HG02642 (cell line): Measurements from ENCODE around the gene FBXW4.

Source experiments
- ATAC-seq: cut with Tn5 transposase; IDR thresholded peaks from one replicate; pipeline ENCODE4 v1.9.1; 2021; ENCODE audit warnings: mild to moderate bottlenecking; ENCODE audit not compliant: unreplicated experiment, poor library complexity

The FBXW4 gene

DNA sequence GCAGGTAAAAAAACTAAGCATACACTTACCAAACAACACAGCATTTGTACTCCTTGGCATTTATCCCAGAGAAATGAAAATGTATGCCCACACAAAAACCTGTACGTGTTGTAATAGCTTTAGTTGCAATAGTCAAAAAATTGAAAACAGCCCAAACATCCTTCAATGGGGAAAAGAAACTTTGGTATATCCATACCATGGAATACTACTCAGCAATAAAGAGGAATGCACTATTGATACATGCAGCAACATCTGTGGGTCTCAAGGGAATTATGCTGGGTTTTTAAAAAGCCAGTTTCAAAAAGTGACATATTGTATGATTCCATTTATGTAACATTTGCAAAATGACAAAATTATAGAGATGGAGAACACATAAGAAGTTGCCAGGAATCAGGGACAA lies 71.4 kb downstream of the FBXW4 start:
- ATAC-seq: no peak

DNA sequence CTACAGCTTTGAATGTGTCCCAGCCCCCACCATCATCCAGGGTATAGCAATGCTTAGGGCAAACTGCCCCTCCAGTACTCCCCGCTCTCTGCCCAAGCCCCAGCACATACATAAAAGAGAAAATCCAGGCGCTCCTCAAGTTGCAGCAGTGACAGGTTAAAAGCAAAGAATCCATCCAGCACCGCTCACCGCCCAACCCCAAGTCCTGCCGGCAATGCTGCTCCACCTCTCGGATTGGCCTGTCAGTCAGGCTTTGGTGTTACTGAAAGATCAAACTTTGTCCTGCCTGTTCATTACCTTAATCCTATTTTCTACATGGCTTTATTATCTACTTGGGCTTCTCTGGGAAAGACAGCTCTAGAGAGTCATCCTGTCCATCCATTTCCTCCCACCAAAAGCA lies 75.0 kb downstream of the FBXW4 start:
- no peak for ATAC-seq

DNA sequence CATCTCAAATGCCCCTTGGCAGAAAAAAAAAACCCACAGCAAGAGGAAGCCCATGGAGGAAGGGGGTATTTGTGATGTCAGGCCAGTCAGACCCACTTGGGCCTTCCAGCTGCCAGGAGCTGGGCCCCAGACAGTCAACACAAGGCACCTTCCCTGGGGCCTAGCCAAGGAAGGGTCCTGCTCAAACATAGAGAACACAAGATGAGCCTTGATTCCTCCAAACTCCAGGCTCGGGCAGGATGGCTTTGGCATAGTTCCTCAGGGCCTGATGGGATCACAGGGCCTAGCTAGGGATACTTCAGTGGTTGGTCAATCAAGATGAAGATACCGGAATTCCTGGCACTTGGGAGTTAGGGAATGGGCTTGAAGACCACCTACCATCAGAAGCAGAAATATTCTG lies 76.1 kb downstream of the FBXW4 start:
- ATAC-seq: no peak

DNA sequence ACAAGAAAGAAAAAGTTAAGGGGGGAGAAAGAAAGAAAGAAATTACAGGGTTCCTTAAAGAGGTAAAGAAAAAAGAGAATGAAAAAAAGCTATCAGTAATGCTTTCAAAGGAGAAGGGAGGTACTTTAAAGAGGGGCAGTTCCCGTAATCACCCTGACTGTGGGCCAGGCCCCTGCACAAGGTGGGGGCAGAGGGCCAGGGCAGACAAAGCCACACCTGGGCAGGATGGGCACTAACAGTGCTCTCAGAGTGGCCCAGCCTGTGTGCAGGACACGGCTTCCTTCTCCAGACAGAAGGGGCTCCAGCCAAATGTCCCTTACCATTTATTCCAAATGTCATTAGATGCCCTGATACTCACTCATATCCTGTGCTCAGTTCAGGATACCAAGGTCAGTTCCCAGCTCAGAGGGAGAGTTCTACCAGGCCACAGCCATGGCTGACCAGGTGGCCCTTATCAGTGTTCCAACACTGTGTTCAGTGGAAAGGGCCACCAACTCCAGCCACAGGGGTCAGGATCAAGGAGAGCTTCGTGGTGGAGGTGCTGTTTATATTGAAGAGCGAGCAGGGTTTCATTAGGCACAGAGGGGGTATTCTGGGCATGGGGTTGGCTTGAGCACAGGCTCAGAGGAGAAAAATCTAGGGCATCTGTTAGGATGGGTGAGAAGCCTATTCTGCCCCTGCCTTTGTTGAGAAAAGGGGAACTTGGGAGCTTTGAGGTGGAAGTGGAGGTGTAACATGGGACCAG lies 77.0 kb downstream of the FBXW4 start:
- ATAC-seq: no peak

DNA sequence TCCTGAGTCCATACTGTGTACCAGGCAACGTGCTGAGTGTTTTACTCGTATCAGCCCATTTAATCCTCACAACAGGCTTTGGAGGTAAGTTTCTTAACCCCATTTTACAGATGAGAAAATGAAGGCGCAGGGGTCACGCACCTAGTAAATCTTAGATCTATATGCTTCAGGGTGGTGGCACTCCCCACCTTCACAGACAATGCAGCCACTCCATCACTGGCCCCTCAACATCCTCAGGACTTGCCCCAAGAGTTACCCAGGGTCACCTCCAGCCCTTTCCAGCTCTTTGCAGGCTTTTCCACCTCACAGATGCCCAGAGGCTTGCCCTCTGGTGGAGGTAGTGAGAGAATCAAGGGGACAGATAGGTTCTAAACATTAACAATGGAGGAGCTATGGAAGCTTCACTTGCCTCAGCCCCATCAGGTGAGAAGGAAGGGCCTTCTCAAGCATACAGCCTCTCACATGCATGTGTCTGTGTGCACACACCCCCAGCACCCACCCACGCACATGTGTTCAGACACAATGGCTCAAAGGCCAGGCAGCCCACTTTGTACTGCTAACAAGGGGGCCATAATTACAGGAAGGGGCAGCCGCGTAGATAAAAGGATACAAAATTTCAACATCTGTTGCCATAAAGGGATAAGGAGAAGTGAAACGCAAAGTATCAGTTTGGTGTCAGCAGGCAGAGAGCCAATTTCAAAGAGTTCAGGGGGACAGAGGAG lies 77.7 kb downstream of the FBXW4 start:
- ATAC-seq: no peak

DNA sequence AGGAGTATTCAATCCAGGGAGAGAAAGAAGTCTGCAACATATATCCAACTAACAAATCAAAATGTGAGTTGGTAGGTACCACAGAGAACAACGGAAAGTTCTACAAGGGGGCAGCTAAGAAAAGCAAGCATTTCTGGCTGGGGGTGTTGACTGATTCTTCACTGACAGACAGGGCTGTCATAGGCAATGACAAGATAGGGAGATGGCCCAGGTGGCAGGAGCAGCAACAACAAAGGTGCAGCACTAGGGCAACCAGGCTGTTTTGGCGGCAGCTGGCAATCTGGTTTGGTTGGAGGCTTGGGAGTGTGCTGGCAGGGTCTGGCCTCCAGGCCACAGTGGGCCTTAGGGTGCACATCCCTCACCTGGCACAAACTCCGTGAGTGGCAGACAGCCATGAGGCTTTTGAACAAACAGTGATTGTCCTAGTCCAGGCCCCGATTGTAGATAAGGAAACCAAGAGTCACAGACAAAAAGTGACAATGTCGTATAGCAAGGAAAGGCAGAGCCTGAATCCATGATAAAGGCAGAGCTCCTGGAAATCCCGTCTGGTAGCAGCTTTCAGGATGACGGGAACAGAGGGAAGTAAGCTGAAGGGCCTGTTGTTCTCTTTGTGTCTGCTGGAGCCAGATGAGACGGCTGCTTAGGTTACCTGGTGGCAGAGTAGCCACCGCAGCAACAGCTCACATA lies 78.4 kb downstream of the FBXW4 start:
- ATAC-seq: no peak

DNA sequence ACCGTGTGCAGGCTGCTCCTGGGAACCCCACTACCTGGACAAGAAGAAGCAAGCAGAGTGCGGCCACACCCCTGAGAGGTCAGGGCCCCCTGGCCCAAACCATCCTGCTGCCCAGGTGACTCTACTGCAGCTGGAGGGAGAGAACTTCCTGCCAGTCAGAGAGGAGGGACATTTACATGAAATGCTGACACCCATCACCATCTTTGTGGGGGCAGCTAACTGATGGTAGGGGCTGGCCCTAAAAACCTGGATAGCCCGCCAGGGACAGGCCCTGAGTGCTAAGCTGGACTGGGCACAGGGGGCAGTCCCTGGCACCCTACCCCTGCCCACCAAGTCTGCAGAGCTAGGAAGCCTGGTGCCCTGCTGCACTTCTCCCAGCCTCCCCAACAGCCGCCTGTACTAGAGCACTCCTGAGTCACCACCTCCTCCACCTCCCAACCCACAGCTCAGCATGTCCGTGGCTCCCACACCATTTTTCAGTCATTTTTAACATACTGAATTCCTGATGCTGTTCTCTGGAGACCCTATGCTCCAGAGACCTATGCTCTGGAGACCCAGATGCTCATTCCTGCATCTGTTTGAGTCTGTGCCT lies 79.3 kb downstream of the FBXW4 start:
- no peak for ATAC-seq

DNA sequence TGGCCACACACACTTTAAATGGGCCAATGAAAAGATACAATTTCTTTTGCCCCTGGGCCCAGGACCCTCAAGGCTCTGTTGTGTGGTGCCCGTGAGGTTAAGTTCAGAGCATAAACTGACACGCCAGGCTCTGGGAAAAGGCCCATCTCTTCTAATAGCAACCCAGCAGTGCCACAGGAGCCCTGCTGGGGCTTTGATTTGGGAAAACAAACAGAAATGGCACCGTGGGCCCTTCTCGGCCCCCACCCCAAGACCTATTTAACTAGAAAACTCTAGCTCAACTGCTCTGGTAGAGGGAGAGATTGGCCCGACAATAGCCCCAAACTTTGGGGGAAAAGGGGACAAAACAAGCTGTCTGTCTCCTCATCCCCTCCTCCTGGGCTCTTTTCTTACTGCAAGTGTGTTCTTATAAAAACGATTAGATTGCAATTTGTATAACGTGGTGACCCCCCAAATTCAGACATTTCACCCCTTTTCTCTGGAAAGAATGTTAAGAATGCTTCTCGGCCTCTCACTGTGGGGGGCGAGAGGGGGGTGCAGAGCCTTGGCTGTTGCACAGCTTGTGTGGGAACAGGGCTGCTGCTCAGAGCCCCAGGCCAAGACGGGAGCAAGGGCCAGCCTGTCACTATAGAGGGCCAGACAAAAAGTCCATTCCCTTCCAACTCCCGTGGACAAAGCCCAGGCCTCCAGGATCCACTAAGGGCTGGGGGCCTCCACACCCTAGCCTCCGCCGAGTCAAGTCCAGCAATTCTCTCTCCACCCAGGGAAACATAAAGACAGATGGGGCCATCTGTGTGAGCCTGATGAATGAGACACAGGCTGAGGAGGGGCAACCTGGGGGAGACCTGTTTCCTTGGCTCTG lies 80.1 kb downstream of the FBXW4 start:
- no peak for ATAC-seq

DNA sequence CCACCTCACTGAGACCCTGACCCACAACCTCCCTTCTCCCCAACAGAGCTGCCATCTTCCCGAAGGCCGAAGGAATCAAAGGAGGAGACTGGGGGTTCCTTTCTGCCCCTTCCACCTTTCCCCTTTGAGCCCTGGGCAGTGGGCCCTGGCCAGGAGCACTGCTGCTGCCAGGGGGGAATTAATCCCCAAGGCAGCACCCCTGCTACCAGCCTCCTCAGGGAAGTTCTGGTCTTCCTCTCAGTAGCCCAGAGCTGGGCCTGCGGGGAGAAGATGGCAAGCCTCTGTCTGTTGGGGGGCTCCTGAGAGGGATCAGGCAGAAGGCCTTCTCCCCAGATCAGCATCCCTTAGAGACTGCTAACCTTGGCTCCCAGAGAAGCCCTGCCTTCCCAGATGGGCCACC lies 81.3 kb downstream of the FBXW4 start:
- ATAC-seq: no peak

DNA sequence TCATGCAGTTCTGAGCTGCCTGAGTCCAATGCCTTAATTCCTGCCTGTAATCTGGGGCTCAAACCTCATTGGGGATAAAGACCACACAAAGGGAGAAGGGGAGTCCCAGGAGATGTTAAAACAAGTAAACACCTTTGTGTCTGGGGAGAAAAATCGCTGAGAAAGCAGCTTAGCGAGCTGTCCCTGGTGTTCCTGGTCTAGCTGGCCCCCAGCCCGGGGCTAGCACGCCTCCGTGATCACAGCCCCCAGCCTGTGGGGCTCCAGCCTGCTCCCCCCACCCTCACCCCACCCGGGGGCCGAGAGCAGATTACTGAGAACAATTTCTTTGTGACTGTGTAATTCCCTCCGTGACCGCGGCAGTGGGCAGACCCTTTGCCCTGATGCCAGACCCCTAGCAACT lies 82.1 kb downstream of the FBXW4 start:
- ATAC-seq: no peak

DNA sequence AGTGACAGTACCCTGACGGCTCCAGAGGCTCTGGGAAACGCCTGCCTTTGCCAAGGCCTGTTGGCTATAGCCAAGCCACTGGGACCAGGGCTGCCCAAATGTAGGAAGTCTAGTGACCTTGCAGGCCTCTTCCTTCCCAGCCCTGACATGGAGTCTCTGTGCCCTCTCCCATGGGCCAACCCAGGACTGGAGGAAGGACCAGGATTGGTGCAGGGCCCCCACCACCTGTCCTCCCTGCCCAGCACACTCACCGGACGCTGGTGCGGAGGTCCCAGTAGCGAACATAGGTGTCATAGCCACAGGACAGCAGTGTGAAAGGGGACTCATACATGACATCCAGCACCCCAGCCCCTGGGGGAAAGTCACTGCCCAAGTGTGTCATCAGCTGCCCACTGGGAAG lies 82.9 kb downstream of the FBXW4 start:
- no peak for ATAC-seq

DNA sequence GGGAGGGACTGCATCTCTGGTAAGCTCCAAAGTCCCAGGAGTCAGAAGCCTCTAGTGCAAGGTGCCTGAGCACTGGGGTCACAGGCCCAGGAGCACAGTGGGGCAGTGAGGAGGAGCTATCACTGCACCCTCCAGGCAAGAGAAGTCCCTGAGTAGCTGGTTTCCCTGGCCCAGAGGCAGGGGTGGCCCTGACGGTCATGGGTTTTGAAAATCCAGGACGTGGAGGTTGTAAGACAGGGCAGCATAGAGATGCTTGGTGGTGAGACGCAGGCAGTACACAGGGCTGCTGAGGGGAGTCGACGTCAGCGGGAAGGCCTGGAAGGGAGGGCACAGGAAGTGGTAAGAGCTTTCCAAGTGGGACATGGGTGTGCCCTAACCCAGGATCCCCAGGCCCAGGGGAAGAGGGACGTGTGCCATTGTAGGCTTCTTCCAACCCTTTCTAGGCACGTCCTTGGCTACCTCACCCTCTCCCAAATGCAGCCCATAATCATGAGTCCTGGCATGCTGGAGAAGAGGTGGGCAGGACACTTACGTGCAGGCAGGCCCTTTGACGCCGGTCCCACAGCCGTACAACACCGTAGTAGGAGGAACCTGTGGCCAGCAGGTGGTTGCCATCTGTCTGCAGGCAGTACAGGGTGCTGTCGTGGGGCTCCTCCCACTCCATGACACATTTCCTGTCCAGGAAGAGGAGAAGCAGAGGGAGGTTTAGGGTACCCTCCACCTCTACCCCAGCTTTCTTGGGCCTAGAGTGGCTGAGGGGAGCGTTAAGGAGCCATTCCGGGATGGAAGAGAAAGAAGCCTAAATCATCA lies 83.7 kb downstream of the FBXW4 start:
- no peak for ATAC-seq

DNA sequence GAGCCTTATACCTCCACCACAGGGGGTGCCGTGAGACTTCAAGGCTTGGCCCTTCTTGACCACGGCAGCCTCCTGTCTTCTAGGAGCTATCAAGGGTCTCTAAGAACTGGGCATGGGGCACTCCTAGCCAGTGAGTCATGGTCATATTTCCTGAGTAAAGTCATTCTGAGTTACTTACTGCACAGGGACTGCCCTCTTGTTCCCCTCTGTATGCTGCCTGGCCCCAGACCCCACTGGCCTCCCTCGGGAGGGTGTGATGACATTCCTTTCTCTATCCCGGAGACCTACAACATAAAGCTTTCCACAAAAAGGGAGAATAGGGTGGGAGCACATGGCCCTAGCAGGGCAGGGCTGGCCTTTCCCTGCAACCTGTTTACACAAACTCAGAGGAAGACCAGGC lies 85.5 kb downstream of the FBXW4 start:
- no peak for ATAC-seq

DNA sequence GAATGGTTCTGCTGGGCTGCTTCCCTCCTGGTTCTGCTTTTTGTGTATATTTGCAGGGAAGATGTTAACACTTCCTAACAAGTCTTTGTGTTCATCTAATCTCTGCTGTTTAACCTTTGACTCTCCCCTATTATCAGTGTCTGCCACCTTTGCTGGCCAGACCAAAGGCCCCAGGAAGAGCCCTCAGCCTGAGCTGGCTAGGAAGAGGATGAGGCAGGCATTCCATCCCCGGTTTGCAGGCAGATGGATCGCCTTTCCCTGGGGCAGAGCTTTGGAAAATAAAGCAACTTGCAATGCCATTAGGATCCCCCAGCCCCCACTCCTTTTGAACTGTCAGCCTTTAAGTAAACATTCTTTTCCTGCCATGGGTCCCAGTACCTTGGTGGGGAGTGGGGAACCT lies 87.8 kb downstream of the FBXW4 start:
- ATAC-seq: no peak

DNA sequence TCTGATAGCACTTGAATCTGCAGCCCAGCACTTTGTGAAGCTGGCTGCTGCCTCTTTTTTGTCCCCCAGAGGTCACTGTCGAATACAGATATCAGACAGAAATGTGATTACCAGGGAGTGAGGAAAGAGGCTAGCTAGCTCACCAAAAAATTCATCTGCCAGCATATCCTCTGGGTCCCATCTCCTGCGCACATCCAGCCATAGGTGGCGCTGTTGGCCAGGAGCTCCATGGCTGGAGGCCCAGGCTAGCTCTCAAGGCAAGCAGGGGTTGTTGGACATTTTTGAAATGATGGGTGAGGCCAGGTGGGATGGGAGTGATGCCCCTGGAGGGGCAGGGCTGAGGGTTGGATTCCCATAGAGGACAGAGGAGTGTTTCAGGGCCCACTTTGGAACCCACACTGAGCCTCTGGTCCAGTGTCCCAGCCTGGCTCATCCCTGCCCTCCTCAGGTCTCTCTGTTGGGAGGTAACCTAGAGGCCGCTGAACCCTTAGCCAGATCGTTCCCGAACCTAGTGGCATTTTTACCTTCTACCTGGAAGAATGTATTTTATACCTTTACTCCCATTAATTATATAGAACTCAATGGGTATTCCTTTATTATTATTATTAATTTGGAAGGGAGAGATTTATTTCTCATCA lies 92.1 kb downstream of the FBXW4 start:
- ATAC-seq: no peak

DNA sequence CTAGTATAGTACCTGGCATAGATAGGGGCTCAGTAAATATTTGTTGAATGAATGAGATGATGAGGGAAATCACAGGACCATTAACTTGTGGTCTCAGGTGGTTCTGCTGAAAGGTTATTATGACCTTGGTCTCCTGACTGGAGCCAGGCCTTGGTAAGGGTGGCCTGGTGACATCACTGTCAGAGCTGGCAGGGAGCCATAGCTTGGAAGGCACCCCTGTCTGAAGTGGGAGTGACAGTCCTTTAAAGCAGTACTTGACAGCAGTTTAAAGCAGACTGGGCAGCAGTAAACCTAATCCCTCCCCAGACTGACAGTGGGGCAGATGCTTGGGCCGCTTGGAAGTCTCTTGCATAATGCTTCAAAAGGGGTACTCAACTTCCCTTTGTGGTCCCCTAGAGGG lies 93.4 kb downstream of the FBXW4 start:
- ATAC-seq: no peak

DNA sequence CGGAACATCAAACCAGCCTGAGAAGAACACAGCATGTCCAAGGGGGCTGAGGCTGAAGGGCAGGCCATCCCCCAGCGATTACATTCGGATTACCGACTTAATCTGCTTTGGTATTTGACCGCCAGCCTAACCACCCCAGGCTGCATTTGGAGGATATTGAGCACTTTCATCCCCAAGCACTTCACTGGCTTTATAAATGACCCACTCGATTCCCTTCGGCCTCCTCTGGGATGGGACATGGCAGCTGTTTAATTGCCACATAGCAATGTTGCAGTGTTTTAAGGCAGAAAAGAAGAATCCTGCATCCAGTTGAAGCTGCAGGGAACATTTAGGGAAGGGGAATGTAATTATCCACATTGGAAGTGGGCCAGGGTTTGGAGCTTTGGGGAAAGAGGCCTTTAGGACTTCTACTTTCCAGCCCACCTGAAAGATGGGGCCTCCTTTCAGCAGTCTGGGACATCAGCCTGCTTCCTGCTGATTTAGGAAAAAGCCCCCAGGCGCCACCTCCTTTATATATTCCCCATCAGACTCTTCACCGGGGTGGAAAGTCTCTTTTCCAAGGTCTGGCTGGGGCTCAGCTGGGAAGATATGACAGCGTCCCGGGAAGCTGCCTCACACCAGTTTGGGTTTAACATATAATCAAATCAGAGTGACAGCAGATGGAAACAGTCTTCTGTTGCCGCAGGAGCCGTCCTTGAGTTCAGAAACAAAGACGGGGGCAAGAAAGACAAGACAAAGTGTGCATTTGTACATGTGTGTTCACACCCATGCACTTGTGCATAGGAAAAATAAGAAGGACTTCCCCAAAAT lies 97.7 kb downstream of the FBXW4 start:
- no peak for ATAC-seq
